ENCODE data around the gene MAPK10. TPM values are rescaled to one million over a fixed set of nuclear protein-coding genes. Genes with fewer than 3 reads are reported as not detected.
"Not testable (repeated sequence)": the region's sequence is repeated elsewhere in the genome, so short reads cannot be mapped to it uniquely, and the experiment has no call there.

Gene MAPK10
- total RNA-seq, 1 donor from 2014 or later, result 3.4 TPM

- no peak for TF ChIP-seq CTCF (IDR thresholded peaks at IDR 0.05; ENCODE audit: insufficient read depth, low read length, severe bottlenecking)
- peak; percentile 94 for DNase-seq (ENCODE audit: low read depth)
- FAIRE-seq, result no peak
- Histone ChIP-seq H3K36me3 (ENCODE audit: control insufficient read depth, insufficient read depth, low read length) (no peaks in the 10 kb centered on the region), H3K4me3 (ENCODE audit: low read depth, low read length) (no peak overlapping the region), H3K27me3 (ENCODE audit: control insufficient read depth, insufficient read depth, low read length) (no peaks in the 10 kb centered on the region)
Measured at GRCh38 chr4:86092684-86093083, 267.2 kb downstream of the MAPK10 start.

DNA sequence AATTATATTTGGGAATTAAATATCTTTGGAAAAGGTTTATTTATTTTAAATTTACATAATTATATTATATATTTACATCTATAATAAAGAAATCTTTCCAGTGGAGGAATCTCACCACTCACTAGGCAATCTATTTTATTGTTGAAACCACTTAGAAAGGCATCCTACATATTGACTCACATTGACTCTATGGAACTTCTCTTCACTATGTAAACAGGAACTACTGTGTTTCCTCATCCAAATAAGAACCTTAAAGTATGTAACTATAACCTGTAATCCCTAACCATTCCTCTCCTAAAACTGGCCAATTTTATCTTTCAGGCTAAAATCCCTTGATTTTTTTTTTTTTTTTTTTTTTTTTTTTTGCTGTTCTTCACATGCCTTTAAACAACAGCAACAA, 268.7 kb downstream of the MAPK10 start:
- no peak overlapping the region for H3K4me3 ChIP-seq (ENCODE audit: low read depth, low read length)
- DNase-seq (ENCODE audit: low read depth), result peak; percentile 59
- H3K27me3 ChIP-seq (ENCODE audit: control insufficient read depth, insufficient read depth, low read length), result no peaks in the 10 kb centered on the region
- TF ChIP-seq CTCF (IDR thresholded peaks at IDR 0.05; ENCODE audit: insufficient read depth, low read length, severe bottlenecking), result no peak
- no peak for FAIRE-seq
- H3K36me3 ChIP-seq (ENCODE audit: control insufficient read depth, insufficient read depth, low read length), result no peaks in the 10 kb centered on the region

DNA sequence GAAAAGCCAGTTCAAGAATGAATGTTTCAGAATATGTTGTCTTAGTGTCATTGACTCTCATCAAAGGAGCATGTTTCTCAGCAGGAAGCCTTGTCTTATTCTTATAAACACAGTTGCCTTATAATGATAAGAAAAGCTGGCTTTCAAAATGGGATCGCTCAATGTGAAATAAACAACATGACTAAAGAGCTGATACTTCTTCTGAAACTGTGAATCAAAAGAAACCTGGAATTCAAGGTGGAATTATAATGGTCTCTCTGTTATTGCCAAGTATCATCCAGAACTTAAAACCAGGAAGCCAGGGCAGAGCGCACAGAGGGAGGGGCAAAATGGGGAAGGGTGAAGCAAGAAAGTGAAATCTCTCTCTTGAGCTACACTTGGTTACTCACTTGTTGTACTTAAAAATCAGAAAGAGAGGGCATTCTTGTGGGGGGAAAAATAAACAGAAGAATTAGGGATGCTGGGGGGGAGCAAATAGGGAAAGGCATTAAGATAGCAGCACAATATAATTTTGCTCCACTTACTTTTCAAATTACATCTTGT, 270.0 kb downstream of the MAPK10 start:
- TF ChIP-seq CTCF (IDR thresholded peaks at IDR 0.05; ENCODE audit: insufficient read depth, low read length, severe bottlenecking), result no peak
- H3K36me3 ChIP-seq (ENCODE audit: control insufficient read depth, insufficient read depth, low read length), result no peaks in the 10 kb centered on the region
- FAIRE-seq (no peak), DNase-seq (ENCODE audit: low read depth) (no peak)
- no peaks in the 10 kb centered on the region for H3K27me3 ChIP-seq (ENCODE audit: control insufficient read depth, insufficient read depth, low read length)
- no peak overlapping the region for H3K4me3 ChIP-seq (ENCODE audit: low read depth, low read length)

DNA sequence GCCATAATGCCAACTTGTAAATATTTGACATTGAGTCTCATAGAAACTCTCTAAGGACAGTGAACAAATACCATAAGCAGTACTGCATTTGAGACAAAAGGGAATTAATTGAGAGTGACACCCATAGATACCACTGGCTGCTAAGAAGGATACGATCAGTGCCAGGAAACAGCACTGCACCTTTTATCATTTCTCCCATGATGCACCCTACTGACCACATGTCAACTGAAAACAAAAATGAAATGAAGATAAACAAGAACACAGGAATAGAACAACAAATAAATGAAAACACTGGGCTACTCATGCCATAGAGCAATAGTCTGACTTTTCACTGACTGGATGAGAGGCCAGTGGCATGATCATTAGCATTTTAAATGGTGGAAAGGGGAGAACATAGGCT, 270.8 kb downstream of the MAPK10 start:
- Histone ChIP-seq H3K4me3 (ENCODE audit: low read depth, low read length) (no peak overlapping the region), H3K36me3 (ENCODE audit: control insufficient read depth, insufficient read depth, low read length) (no peaks in the 10 kb centered on the region), H3K27me3 (ENCODE audit: control insufficient read depth, insufficient read depth, low read length) (no peaks in the 10 kb centered on the region)
- FAIRE-seq (no peak), DNase-seq (ENCODE audit: low read depth) (no peak)
- TF ChIP-seq CTCF (IDR thresholded peaks at IDR 0.05; ENCODE audit: insufficient read depth, low read length, severe bottlenecking), result no peak

- not testable (repeated sequence) for H3K27me3 ChIP-seq (ENCODE audit: control insufficient read depth, insufficient read depth, low read length); H3K4me3 ChIP-seq (ENCODE audit: low read depth, low read length); DNase-seq (ENCODE audit: low read depth); FAIRE-seq; H3K36me3 ChIP-seq (ENCODE audit: control insufficient read depth, insufficient read depth, low read length)
Measured at GRCh38 chr4:86075796-86076195, 284.1 kb downstream of the MAPK10 start.

- FAIRE-seq (no peak), DNase-seq (ENCODE audit: low read depth) (no peak)
- no peak for TF ChIP-seq CTCF (IDR thresholded peaks at IDR 0.05; ENCODE audit: insufficient read depth, low read length, severe bottlenecking)
- Histone ChIP-seq H3K4me3 (ENCODE audit: low read depth, low read length) (no peak overlapping the region), H3K27me3 (ENCODE audit: control insufficient read depth, insufficient read depth, low read length) (no peaks in the 10 kb centered on the region), H3K36me3 (ENCODE audit: control insufficient read depth, insufficient read depth, low read length) (no peaks in the 10 kb centered on the region)
Measured at GRCh38 chr4:86060341-86060740, 299.5 kb downstream of the MAPK10 start.

Measured in bronchial epithelial cell (primary cell).